Activated CD4-positive, alpha-beta T cell treated with anti-CD3 and anti-CD28 coated beads, Interleukin-2, amount 50 U/mL, for 48 hours (primary cell): ENCODE measurements around the gene LMTK3.

Experiments used
- DNase-seq, 2 experiments: peaks; one replicate each; pipeline ENCODE4 v3.0.0-alpha.2; 2020

LMTK3 gene

DNA sequence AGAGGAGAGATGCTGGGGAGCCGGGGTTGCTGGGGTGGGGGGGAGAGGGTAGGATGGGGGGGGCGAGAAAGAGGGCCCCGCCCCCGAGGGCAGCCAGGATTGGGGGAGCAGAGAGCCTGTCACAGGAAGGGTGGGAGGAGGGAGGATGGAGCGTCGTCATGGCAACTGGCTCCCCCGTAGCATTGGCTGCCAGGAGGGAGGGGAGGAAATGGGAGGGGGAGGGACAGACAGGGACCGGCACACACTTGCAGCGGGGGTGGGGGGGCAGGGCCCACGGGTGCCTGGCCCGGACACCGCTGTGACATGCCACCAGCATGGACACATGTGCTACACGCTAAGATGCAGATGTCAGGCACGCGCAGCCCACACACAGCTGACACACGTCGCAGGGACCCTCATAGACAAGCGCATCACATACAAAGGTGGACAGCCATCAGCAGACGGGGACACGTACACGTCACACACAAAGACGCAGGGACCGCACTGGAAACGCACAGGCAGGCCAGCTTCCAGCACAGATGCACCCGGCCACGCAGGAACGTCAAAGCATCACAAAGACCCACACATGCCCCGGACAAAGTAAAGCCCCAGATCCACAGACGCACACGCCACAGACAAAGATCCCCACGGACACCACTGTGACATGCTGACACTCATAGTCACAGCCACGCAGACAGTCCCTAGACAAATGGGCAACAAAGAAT lies at the start of gene LMTK3:
LMTK3 (minus strand) TSS at position 36 of the 704 bp plus-strand sequence. CDS start 259 bp downstream, outside the sequence.
- peak; percentile 79 to 82 for DNase-seq

DNA sequence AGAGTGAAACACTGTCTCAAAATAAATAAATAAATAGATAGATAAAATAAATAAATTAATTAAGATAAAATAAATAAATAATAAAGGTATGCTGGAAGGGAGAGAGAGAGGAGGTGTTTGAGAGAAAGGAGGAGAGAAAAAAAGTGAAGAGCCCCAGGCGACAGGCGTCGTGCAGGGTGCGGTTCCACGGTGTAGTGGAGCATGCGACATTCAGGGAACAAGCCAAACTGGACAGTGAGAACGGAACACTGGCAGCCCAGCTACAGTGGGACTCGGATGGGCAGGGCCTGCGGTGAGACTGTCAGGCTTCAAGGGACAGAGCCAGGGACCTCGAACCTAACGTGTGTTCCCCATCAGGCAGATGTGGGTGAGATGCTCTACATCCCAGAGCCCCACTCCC lies 49.8 kb upstream of the LMTK3 start:
- no peak for DNase-seq

- no peak for DNase-seq
These were observed 48.5 kb upstream of the LMTK3 start for GRCh38 chr19:48560095-48560530.

DNA sequence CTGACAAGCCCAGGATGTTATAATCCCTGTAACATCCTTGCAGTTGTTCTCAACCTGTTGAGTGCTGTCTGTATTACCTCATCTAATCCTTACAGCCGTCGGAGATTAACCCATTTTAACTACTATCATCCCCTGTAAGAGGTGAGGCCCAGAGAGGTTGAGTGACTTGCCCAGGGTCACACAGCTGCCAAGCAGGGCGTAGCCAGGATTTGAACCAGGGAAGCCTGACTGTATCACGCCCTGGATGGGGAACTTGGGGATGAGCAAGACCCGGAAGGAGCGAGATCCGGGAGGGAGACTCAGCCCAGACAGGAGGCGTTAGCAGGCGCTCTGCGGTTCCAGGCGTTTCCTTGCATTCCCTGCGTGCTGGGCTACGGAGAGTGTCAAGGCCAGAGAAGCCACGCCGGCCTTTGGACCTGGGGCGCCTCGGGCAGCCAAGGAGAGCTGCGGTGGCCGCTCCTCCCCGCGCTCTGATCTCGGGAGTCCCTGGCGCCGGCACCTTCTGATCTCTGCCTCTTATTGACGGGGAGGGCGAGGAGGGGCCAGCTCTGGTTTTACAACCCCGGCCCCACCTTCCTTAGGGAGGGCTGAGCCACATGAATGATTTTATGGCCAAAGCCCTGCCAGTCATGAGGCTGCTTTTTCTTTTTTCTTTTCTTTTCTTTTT lies 46.5 kb upstream of the LMTK3 start:
- DNase-seq, result no peak

GRCh38 chr19:48556825-48557224 lies 45.2 kb upstream of the LMTK3 start:
- DNase-seq, result no peak

GRCh38 chr19:48556163-48556562 lies 44.5 kb upstream of the LMTK3 start:
- no peak for DNase-seq

- no peak for DNase-seq
These were observed 42.9 kb upstream of the LMTK3 start for GRCh38 chr19:48554385-48555091.

- no peak for DNase-seq
These were observed 42.2 kb upstream of the LMTK3 start for GRCh38 chr19:48553676-48554384.

GRCh38 chr19:48552406-48553322 lies 41.0 kb upstream of the LMTK3 start:
- DNase-seq, result no peak

DNA sequence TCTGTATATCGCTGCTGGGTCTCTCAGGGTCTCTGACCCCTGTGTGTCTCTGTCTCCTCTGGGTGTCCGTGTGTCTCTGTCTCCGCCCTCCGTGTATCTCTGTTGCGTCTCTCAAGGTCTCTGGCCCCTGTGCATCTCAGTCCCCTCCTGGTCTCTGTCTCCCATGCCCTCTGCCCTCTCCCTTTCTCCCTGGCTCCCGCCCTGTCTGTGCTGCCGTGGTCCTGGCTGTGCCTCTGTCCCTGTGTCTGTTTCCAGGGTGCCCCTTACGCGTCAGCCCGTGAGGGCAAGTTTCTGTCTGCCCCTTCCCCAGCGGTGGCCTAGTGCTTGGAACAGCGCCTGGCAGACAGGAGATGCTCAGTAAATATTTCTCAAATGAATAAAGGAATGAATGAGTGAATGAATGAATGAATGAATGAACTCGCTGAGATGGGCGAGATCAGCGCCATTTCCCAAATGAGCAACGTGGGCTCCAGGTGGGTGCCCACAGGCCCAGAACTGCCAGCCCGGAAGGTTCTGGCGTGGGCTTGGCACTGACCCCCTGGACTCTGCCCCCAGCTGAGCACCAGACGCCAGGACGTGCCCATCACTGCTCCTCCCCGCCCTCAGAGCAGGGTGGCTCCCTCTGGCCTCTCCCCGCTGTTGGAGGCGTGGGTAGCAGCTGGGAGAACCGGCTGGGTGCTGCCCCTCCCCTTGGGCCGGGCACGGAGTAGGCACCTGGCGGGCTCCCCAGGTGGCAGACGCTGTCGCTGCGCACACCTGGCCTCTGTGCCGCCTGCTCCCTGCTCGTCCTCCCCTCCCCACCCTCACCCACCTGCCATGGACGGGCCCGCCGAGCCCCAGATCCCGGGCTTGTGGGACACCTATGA lies 40.0 kb upstream of the LMTK3 start, which contains the start of gene SULT2B1:
SULT2B1 (plus strand) TSS at position 736 of the 866 bp plus-strand sequence; CDS start at position 817, 81 bp downstream.
- no peak for DNase-seq

DNA sequence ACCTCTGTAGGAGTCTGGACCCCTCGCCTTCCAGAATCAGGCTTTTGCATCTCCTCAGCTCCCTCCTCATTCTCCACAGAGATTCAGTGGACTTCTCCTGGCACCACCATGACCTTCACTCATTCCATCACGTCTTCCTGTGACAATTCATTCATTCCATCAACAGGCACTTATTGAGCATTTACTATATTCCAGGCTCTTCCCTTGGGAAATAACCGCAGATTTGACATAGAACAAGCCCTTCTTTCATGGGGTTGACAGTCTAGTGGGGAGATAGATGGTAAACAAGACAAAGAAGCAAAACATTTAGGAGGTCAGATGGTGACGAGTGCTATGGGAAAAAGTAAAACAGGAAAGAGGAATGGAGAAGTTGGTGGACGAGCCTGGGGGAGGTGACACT lies 37.7 kb upstream of the LMTK3 start:
- DNase-seq, result no peak

DNA sequence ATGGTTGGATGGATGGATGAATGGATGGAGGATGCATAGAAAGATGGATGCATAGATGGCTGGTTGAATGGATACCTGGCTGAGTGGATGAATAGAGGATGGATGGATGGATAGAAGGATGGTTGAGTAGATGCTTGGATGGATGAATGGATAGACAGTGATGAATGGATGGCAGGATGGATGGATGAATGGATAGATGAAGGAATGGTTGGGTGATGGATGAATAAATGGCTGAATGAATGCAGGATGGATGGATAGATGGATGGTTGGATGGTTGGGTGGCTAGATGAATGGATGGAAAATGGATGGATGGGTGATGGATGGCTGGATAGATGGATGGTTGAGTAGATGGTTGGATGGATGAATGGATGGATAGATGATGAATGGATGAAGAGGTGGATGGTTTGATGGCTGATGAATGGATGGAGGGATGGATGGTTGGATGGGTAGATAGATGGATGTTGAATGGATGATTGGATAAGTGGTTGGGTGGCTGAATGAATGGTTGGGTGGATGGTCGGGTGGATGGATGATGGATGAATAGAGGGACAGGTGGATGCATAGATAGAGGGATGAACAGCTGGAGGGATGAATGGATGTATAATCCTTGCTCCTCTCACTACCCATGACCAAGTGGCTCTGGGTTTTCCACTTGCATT lies 36.7 kb upstream of the LMTK3 start:
- DNase-seq, result no peak

- no peak for DNase-seq
These were observed 36.1 kb upstream of the LMTK3 start for GRCh38 chr19:48547722-48548121.

GRCh38 chr19:48544856-48545750 lies 33.5 kb upstream of the LMTK3 start:
- DNase-seq, result no peak

- DNase-seq, result no peak
These were observed 31.6 kb upstream of the LMTK3 start for GRCh38 chr19:48543121-48543710.

DNA sequence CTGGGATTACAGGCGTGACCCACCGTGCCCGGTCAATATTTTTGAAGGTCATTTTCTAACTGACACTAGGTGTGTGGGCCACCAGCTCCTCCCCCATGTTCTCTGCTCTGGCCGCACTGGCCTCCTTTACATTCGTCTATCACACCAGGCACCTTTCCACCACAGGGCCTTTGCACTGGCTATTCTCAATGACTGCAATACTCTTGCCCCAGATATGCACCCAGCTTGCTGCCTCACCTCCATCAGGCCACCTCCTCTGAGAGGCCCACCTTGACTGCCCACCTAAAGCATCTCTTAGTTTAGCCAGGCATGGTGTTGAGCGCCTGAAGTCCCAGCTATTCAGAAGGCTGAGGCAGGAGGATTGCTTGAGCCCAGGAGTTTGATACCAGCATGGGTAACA lies 30.2 kb upstream of the LMTK3 start:
- no peak for DNase-seq

DNA sequence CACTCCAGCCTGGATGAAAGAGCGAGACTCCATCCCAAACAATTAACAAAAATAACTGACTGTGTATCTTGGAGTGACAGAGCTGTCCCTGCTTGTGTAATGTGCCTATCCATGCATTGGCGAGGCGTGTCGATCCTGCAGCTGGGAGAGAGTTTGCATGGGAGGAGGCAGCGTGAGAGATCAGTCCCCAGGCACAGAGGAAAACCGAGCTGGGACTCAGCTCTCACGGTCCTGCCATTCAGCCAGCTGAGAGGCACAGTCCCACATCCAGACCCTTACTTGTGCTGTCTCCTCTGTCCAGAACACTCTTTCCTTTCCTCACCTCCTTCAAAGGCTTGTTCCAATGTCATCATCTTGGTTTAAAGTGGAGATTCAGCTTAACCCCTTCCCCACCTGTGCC lies 28.5 kb upstream of the LMTK3 start:
- DNase-seq, result no peak

DNA sequence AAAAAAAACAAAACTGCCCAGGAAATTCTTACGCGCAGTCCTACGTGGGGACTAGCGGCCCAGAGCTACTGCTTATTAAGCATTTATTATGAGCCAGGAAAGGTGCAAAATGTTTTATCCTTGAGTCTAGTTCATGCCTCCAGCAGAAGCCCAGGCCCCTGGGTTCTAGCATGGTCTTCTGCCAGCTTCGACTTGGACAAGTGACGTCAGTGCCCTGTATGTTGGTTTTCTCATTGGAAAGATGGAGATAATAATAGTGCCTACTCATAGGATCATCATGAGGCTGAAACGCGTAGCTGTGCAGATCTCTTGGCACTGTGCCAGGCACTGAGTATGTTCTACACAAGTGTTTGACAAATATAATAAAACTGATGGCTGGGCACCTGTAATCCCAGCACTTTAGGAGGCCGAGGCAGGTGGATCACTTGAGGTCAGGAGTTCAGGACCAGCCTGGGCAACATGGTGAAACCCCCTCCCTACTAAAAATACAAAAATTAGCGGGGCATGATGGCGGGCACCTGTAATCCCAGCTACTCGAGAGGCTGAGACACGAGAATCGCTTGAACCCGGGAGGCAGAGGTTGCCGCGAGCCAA lies 28.0 kb upstream of the LMTK3 start:
- DNase-seq, result no peak
